HG03432 (cell line): ENCODE data around the gene TNFRSF8.

Experiments
- ATAC-seq: cut with Tn5 transposase; IDR thresholded peaks from one replicate; pipeline ENCODE4 v1.9.1; 2021; ENCODE audit warnings: mild to moderate bottlenecking, moderate library complexity; ENCODE audit not compliant: unreplicated experiment

Gene TNFRSF8

DNA sequence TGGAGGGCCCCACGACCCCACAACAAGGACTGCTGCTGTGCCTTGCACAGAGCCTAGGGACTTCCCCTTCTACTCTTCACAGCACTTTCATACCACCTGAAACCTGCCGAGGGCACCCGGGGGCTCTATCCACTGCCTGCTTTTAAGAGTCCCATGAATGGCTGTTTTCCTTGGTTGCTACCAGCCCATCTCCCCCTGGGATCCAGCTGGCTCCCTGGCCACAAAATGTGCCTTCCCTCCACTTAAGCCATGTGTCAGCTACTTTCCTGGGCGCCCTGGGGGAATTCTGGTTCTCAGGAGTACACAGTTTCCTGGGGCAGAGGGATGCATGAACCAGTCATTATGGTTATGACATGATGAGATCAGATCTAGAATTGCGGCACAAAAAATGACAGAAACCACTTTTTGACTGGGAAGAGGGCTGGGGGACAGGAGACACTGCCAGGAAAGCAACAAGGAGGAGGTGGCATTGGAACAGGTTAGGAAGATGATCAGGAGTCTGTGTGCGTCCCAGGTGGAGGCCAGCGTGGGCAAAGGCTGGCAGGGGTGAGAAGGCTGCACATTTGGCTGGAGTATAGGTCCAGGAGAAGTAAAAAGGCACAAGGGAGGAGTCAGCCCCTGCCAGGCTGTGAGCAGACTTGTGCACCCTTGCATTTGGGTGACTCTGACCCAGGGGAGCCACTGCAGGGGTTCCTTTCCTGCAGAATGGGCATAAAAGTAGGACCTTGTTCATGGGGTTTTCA lies 3.2 kb upstream of the TNFRSF8 start:
- ATAC-seq, result peak; percentile 43

DNA sequence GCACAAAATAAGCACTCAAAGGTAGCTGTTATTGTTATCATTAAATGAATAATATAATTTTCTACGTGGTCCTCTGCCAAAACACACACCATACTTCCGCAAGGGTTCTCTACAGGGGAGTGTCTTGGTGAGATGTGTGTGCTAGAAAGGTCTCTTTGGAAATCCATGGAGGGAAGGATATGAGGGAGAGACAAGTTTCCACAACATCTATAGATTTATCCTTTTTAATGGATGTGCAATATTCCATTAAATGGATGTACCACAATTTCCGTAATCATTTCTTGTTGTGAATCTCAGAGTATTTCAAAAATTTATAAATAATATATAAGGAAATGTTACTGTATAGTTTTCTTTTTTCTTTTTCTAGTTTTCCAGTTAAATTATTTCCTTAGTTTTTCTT lies 2.6 kb upstream of the TNFRSF8 start:
- no peak for ATAC-seq

DNA sequence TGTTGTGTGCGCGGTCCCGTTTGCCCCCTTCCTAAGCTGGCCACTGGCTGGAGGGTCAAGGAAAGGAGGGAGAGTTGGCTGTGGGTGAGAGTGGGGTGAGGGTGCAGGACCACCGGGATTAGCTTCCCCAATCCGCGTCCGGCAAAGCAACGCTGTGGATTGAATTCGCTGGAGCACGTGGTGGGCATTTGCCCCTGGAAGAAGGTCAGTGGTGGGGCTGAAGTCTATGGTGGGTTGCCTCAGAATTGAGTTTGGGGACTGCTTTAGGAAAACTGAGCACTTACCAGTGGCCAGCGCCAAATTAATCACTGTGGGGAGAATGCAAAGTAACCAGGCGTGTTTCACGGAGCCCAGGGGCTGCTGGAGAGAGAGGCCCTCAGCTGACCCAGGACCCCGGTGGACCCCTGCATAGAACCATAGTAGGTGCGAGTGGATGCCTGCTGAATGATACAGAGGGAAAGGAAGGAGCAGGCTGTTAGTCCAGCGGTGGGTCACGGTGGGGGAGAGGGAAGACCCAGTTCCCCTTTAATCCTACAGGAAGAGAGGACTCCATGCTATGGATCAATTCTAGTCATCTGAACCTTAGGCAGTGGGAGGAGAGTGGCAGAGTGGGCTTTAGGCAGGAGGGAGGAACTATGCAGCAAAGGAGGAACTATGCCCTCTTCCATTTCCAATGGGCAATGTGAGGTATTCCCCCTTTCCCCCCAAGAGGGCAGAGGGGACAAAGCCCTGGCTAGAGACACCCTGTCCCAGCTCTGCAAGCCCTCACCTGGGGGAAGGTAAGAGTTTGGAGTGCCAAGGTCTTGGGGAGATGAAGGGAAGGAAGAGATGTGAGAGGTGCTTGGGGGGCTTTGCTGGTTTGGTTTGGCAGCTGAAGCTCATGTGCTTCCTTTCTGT lies 1.2 kb downstream of the TNFRSF8 start:
- no peak for ATAC-seq

DNA sequence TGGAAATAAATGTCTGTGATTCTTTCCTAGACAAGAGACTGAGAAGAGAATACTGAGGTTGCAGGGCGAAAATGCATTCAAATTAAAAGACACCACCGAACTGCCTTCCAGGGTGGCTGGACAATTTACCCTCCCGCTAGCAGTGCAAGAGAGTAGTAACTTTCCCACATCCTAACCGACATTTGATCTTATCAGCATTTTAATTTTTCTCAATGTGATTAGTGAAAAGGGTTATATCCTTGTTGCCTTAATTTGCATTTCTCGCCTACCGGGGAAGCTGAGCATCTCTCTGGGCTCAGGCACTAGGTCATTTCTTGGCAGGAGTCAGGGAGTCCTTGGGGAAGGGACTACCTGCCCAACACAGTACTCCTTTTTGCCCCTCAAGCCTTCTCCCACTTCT lies 2.8 kb downstream of the TNFRSF8 start:
- no peak for ATAC-seq

DNA sequence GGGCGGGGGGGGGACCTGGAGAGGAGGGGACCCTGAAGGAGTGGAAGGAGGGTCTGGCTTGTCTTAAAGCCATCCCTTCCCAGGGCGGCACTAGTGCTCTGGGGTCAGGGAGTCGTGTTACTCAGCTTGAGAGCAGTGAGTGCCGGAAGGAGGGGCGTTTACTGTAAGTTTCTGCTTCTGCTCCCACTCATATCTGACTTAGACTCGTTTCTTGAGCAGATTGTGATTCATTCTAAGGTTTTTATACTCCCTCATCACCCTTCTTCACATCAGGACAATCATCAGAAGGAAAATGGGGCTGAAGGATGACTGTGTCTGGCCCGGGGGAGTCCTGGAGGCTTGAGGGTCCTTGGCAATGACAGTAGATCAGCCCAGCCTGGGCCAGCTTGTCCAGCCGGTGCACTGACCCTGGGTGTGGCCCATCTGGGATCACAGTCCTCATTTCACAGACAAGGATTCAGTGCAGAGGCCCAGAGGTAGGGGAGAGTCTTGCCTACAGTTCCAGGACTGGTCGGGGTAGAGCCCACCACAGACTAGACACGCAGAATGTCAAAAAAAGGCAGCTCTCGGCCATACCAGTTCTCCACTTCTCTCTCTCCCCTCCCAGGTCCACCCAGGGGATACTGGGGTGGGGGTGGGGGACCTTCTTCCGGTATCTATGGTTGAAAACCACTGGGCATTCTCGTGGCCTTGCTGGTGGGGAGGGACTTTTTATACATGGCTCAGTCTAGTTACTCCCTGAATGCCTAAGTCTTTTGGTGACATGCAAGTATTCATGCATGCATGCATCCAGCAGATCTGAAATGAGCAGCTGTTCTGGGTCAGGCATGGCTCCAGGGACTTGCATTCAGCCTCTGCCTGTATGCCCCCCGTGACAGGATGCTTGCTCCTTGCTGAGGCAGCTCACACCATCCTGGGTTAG lies 5.1 kb downstream of the TNFRSF8 start:
- ATAC-seq, result peak; percentile 50

DNA sequence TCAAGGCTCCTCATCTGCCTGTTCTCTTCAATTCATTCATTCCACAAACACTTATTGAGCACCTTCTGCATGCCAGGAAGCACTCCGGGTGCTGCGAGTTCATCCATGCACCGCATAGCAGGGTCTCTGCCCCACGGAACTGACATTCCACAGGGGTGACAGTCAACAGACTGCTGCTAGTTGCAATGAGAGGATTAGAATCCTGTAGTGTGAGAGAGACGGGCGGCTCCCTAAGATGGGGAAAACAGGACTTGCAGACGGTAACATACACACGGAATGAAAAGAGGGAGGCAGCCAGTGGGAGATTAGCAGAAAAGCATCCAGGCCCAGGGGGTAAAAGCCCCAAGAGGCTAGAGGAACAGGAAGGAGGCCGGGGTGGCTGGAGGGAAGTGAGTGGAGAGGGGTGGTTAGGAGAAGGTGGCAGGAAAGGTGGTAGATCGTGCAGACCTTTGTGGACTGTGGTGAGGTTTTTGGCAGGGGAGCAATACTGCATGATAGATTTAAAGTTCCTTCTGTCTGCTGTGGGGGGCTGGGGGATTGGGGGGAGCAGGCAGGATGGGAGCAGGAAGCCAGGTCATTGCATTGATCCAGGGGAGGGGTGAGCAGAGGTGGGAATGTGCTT lies 6.6 kb downstream of the TNFRSF8 start:
- ATAC-seq, result no peak

DNA sequence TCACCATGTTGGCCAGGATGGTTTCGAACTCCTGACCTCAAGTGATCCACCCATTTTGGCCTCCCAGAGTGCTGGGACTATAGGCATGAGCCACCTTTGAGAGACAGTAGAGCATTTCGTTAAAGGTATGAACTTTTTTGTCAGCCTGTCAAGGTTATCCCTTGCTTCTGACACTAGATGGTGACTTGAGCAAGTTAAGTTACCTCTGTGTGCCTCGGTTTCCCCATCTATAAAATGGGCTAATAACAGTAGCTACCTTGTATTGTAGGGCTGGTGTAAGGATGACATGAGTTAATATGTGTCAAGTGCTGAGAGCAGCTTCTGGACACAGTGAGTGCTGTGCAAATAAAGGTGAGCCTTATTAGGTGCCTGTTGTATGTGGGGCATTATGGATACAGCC lies 8.8 kb downstream of the TNFRSF8 start:
- ATAC-seq, result no peak

DNA sequence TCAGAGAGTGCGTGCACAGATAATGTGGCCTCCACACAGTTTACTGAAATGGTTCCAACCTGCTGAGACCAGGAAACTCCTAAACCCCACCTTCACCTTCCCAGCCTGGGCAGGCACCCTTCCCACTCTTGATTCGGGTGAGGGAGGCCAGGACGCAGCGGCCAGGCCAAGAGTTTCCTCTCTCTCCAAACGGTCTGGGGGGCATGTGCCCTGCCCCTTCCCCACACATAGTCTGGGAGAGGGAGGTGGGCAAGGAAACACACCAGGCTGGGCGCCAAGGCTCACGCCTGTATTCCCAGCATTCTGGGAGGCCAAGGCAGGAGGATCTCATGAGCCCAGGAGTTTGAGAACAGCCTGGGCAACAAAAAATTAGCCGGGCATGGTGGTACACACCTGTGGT lies 9.6 kb downstream of the TNFRSF8 start:
- ATAC-seq, result no peak

DNA sequence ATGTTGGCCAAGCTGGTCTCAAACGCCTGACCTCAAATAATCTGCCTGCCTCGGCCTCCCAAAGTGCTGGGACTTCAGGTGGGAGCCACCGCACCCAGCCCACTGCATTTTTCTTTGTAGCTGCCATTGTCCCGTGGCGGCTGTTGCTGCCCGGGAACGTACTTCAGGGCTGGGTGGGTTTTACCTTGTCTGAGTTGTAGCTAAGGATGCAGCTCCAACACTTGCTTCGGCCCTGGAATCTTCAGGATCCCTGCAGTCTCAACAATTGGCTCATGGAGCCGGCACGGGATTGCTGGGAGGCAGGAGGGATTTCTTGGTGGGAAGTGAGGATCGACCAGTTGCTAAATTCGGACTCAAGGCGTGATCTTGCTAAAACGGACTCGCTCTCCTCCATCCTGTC lies 10.7 kb downstream of the TNFRSF8 start:
- no peak for ATAC-seq

DNA sequence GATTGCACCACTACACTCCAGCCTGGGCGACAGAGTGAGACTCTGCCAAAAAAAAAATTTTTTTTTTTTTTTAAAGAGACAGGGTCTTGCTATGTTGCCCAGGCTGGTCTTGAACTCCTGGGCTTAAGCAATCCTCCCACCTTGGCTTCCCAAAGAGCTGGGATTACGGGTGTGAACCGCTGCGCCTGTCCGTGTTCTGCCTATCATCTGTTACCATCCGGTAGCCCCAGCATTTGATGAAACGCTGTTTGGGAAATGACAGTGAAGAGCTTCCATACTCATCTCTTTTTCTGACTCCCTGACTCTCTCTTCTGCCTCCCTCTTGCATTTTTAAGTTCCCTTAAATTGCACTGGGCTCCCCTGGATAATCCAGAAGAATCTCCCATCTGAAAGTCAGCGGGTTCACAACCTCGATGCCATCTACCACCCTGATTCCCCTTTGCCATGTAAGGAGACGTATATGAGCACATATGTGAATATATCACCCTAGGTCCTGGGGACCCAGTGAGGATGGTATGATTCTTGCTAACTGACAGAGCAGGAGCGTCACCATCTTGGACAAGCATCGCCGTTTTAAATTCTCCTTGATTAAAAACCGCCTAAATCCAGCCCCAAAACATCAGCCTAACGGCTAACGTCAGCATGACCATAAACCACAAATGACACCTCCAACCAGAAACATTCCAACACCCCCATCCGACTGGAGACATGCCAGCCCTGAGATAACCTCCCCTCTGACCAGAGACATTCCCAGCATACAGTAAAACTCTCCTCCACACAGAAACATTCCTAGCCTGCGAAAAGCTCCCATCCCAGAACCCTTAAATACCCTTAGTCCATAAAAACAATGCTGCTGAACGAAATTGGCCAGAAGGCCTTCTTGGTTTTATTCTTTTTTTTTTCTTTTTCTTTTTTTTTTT lies 12.4 kb downstream of the TNFRSF8 start:
- ATAC-seq, result no peak

DNA sequence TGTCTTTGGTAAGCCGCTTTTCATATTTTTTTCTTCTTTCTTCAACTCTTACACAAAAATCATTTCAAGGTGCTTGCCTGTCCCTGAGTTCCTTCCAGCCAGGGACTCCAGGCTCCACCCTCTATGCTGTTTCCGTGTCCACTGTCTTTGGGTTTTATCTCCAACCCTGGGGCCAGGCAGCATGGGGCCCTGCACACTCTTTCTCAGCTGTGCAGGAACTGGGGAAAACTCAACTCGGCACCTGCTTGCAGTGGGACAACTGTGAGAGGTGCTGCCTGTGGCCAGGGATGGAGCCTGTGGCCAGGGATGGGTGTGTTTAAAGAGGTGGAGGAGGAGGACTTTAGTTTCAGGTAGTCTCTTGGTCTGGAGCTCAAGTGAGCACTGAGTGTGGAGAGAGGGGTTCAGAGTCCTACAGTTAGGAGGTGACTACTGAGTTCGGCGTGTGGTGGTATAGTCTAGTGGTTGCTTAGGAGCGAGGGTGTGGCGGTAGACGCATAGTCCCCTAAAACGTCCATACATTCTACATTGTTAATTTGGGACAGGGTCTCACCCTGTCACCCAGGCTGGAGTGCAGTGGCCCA lies 13.4 kb downstream of the TNFRSF8 start:
- no peak for ATAC-seq

DNA sequence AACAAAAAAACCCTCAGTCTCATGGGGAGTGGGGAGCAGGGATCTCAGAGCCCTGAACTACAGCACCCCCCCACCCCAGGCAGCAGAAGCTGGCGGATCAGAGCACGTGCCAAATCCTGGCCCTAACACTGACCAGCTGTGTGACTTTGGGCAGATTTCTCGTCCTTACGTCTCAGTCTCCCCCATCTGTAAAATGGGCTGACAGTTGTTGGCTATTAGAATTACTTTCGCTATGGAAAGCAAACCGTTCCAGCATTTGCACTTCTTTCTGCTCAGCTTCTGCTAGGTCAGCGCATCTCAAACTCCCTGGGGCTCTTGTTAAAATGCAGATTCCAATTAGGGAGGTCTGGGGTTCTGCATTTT lies 15.5 kb downstream of the TNFRSF8 start:
- no peak for ATAC-seq

DNA sequence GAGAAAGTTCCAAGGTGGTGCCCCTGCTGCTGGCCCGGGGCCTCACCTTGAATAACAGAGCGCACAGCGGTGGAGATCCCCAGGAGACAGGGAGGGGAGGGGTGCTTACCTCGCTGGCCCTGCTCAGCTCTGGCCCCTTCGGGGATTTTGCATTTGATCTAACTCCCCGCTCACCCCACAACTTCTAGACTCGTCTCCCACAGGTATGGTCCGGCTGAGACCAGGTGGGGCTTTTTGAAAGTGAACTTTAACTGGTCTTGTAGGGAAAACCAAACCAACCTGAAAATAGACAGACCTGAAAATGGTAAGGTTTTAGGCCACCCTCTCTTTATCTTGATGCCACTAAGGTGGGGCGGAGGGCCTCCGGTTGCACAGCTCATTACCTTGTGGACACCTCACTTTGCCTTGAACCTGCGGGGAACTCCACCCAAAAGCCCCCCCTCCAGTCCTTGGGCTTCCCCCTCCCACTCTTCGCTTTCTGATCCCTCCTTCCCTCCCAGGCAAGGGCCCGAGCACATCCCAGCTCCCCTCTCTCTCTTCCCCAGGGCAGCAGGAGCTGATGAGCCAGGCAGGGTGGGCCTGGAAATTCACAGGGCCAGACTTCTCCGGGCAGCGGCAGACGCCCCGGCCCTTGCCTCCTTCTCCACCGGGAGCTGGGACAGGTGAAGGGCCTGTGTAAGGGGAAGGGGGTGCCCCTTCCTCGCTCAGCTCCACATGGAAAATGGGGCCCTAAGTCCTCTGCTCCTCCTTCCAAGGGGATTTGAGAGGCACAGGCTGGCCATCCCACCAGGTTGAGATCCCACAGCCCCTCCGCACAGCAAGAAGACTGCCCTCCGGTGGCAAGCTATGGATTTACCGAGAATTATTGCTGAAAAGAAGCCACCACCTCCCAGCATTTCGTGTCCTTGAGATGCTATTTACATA lies 16.1 kb downstream of the TNFRSF8 start:
- ATAC-seq, result peak; percentile 66

DNA sequence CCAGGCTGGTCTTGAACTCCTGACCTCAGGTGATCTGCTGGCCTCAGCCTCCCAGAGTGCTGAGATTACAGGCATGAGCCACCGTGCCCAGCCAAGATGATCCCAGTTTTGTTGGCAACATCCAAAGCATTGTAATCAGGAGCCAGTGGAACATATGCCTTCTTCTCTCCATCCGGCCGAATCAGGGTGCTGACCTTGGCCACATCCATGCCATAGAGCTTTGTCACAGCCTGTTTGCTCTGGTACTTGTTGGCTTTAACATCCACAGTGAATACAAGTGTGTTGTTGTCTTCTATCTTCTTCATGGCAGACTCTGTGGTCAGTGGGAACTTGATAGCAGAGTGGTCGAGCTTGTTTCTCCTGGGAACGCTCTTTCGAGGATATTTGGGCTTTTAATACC lies 17.1 kb downstream of the TNFRSF8 start:
- no peak for ATAC-seq

DNA sequence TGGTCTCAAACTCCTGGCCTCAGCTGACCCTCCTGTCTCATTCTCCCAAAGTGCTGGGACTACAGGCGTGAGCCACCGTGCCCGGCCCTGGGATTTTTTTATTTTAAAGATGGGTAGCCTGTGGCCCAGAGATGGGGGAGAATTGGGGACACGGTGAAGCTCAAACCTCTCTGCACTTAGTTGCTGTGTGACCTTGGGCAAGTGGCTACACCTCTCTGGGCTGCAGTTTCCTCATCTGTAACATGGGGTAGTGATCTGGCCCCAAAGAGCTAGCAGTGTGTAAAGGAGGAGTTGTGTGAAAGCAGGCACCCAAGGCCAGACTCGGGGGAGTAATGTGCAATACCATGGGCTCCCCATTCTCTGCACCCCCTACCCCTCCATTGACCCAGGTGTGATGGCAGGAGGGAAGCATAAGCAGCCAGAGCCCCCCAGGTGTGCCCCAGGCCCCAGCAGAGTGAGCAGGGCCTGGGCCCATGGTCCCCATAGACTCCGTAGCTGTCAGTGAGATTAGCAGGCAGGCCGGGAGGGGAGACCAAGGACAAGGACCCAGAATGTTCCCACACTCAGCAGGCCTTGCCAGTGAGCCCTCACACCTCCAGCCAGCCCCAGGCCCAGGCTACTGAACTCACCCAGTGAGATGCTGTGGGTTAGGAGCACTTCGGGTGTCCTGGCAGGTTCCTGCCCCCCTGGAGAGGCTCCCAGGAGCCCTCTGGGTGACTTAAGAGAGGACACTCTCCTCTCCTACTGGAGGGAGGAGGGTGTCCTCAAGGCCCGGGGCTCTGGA lies 17.9 kb downstream of the TNFRSF8 start:
- ATAC-seq, result no peak

DNA sequence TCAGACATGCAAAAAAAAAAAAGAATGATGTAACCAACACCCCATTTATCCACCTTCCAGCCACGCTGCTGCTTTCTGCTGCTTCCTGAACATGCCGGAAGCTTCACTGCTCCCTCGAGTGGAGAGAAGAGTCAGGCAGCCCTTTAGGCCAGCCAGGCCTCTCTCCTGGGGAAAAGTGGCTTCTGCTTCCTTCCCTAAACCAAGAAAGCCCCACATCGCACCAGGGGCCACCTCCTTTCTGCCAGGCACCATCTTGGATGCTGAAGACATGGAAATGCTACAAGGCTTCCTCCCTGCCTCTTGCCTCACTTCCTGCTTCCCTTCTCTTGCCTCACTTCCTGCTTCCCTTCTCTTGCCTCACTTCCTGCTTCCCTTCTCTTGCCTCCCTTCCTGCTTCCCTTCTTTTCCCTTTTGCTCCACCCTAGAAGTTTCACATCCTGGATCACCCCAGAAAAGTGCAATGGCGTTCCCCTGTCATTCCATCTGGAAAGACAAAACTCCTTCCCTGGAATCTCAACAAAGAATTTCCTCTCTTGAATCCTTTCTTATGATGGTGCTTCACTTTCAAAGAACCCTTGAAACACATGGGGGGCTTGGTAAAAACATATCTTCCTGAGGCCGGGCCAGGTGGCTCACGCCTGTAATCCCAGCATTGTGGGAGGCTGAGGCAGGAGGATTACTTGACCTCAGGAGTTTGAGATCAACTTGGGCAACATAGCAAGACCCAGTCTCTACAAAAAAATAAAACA lies 18.7 kb downstream of the TNFRSF8 start:
- no peak for ATAC-seq

DNA sequence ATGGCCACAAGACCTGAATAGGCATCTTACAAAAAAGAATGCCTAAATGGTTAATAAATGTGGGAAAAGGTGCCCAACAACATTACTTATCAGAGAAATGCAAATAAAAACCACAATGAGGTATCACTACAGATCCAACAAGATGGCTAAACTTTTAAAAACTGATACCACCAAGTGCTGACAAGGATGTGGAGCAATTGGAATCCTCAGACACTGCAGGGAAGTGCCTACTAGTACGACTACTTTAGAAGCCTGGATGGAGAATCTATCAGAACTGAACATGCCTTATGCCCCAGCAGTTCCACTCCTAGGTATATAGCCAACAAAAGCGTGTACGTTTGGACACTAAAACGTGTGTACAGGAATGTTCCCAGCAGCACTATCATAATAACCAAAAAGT lies 19.9 kb downstream of the TNFRSF8 start:
- no peak for ATAC-seq
